Panc1 (cell line): ENCODE results near the gene TRAFD1. TPM values are rescaled to one million over a fixed set of nuclear protein-coding genes. Genes with fewer than 3 reads are reported as not detected.

Experiments used
- ATAC-seq: fragments of 200-7000 bp; cut with Tn5 transposase; 2 replicates; pipeline ENCODE4 v1.9.1; 2020; ENCODE audit warnings: mild to moderate bottlenecking, moderate library complexity
- BruUV-seq: library from RNA; stranded (reverse); fragments of 400-500 nt; replicated peaks from 2 replicates; lab custom pipeline; 2021; lab: Mats Ljungman, UMichigan
- CTCF ChIA-PET: fragments of 300-600 bp; sonication (Branson Sonifier 250); formaldehyde crosslinking; loops from one replicate; lab custom pipeline; 2022; ENCODE audit warnings: antibody characterized with exemption; lab: Charles Lee
- POLR2A ChIA-PET: fragments of 300-600 bp; sonication (Branson Sonifier 250); formaldehyde crosslinking; loops from one replicate; lab custom pipeline; 2022; ENCODE audit warnings: antibody characterized with exemption; lab: Charles Lee
- DNase-seq: peaks from one replicate; pipeline ENCODE4 v3.0.0-alpha.2; 2010; ENCODE audit warnings: low read depth, low spot score
- H3K27ac ChIP-seq: 2 replicates; pipeline ENCODE4 v1.5.1; 2011; ENCODE audit warnings: mild to moderate bottlenecking, low read length, inconsistent platforms
- H3K27me3 ChIP-seq: fragments of 200-500 bp; sonication (Bioruptor generic); 2 replicates; pipeline ENCODE4 v1.6.0; 2014; ENCODE audit warnings: low read length, inconsistent platforms; ENCODE audit not compliant: control insufficient read depth, insufficient read depth
- H3K36me3 ChIP-seq: fragments of 200-500 bp; sonication (Bioruptor generic); 2 replicates; pipeline ENCODE4 v1.5.1; 2014; ENCODE audit warnings: inconsistent platforms, mild to moderate bottlenecking, low read length, moderate library complexity; ENCODE audit not compliant: control insufficient read depth, insufficient read depth
- H3K4me1 ChIP-seq: 2 replicates; pipeline ENCODE4 v1.5.1; 2011; ENCODE audit warnings: inconsistent platforms, mild to moderate bottlenecking, low read length, moderate library complexity; ENCODE audit not compliant: control insufficient read depth, insufficient read depth
- H3K4me3 ChIP-seq, 2 experiments: 2 replicates each; pipeline ENCODE4 v1.5.1; 2011 to 2012; ENCODE audit warnings: low read depth in 2 of 2, low read length in 2 of 2, mild to moderate bottlenecking in 2 of 2, inconsistent platforms in 1 of 2, moderate library complexity in 1 of 2
- H3K9me3 ChIP-seq: fragments of 200-500 bp; sonication (Bioruptor generic); 2 replicates; pipeline ENCODE4 v1.5.1; 2014; ENCODE audit warnings: low read depth, mild to moderate bottlenecking, inconsistent platforms, low read length, moderate library complexity; ENCODE audit not compliant: control insufficient read depth, insufficient read depth
- CTCF ChIP-seq: fragments of 450-650 bp; IDR thresholded peaks from 2 replicates; pipeline ENCODE4 v1.5.1; 2017; ENCODE audit warnings: mild to moderate bottlenecking
- POLR2AphosphoS5 ChIP-seq: IDR thresholded peaks from 2 replicates; pipeline ENCODE4 v1.6.1; 2012; ENCODE audit warnings: mild to moderate bottlenecking, low read depth, low read length, moderate library complexity
- REST ChIP-seq, 2 experiments: IDR thresholded peaks; 2 replicates each; pipeline ENCODE4 v1.6.1; 2011 to 2012; ENCODE audit warnings: low read depth in 2 of 2, control low read depth in 1 of 2, low read length in 1 of 2, mild to moderate bottlenecking in 1 of 2, moderate library complexity in 1 of 2; ENCODE audit not compliant: insufficient read depth in 1 of 2
- SIN3A ChIP-seq: IDR thresholded peaks from 2 replicates; pipeline ENCODE4 v1.6.1; 2012; ENCODE audit warnings: low read depth, mild to moderate bottlenecking, low read length, moderate library complexity, borderline replicate concordance; ENCODE audit not compliant: insufficient read depth
- TCF7L2 ChIP-seq: IDR thresholded peaks from 2 replicates; pipeline ENCODE4 v1.6.1; 2011; ENCODE audit warnings: mild to moderate bottlenecking, low read depth, low read length, inconsistent platforms
- in situ Hi-C: cut with HindIII; loops from 2 replicates; pipeline ENCODE4 v1.10.0; 2016; ENCODE audit warnings: low sequenced_read_pairs, low pct_unique_long_range_greater_than_20kb
- intact Hi-C: fragments of 100-400 bp; cut with micrococcal nuclease; formaldehyde crosslinking; loops from one replicate; pipeline ENCODE4 v1.10.0; 2022; ENCODE audit not compliant: unreplicated experiment
- total RNA-seq: library from RNA; stranded (reverse); gene quantifications from one replicate; pipeline ENCODE4 v1.2.1, GENCODE V29; 2021; ENCODE audit not compliant: unreplicated experiment

The TRAFD1 gene
- total RNA-seq, 1 experiment from 2014 or later = 32.9 TPM

- BruUV-seq = no TSS peak
- ChIA-PET CTCF (no interaction called here), POLR2A (no interaction called here)
- TF ChIP-seq REST (IDR thresholded peaks at IDR 0.05; ENCODE audit: insufficient read depth in 1 of 2, low read depth in 2 of 2, low read length in 1 of 2) = no peak
- TF ChIP-seq TCF7L2 = peak; percentile 27; the same call in 1 of the 2 replicates
- intact Hi-C loops = no loop called here
- H3K4me3 ChIP-seq = peak overlapping the region; percentile 78 to 85
- H3K27ac ChIP-seq = peak overlapping the region; percentile 81
- ATAC-seq (no peak), DNase-seq (no peak)
- H3K9me3 ChIP-seq = no peaks in the 10 kb centered on the region
- H3K36me3 ChIP-seq = peaks cover 1% of the 10 kb centered on the region; the same call in 1 of the 2 replicates
- H3K27me3 ChIP-seq = no peaks in the 10 kb centered on the region
- peaks cover 35% of the 10 kb centered on the region for H3K4me1 ChIP-seq
- in situ Hi-C loops = no loop called here
Observed at GRCh38 chr12:112126000-112126438, 659 bp downstream of the TRAFD1 start.

- no peak overlapping the region for H3K27ac ChIP-seq
- DNase-seq (no peak), ATAC-seq (no peak)
- no peaks in the 10 kb centered on the region for H3K27me3 ChIP-seq
- TF ChIP-seq TCF7L2 = no peak
- TF ChIP-seq SIN3A = no peak
- no peak for TF ChIP-seq POLR2AphosphoS5
- peaks cover 33% of the 10 kb centered on the region for H3K4me1 ChIP-seq
- H3K9me3 ChIP-seq = no peaks in the 10 kb centered on the region
- peaks cover 2% of the 10 kb centered on the region; the same call in 1 of the 2 replicates for H3K36me3 ChIP-seq
- in situ Hi-C loops (no loop called here), intact Hi-C loops (no loop called here)
- POLR2A ChIA-PET = no interaction called here
- BruUV-seq = no TSS peak
- CTCF ChIA-PET = no interaction called here
- H3K4me3 ChIP-seq = peak overlapping the region; percentile 78 to 85; a peak in 2 of 4 replicates
Observed at GRCh38 chr12:112126911-112127310, 1.6 kb downstream of the TRAFD1 start.

- in situ Hi-C loops (no loop called here), intact Hi-C loops (no loop called here)
- TF ChIP-seq TCF7L2 (no peak), POLR2AphosphoS5 (no peak), CTCF (no peak), REST (IDR thresholded peaks at IDR 0.05; ENCODE audit: insufficient read depth in 1 of 2, low read depth in 2 of 2, low read length in 1 of 2) (no peak), SIN3A (no peak)
- no peak overlapping the region for H3K4me3 ChIP-seq
- no peak for DNase-seq
- ChIA-PET CTCF (interaction anchor here (0.7 kb wide), 2 partner anchors 117 to 156 kb away, joined by 3 to 5 read pairs; partner anchors contain the start of genes ERP29 and TMEM116), POLR2A (no interaction called here)
- H3K27me3 ChIP-seq = no peaks in the 10 kb centered on the region
- peak overlapping the region; percentile 69 for H3K27ac ChIP-seq
- no peak for ATAC-seq
- no peaks in the 10 kb centered on the region for H3K9me3 ChIP-seq
- BruUV-seq = no TSS peak
- peaks cover 20% of the 10 kb centered on the region for H3K4me1 ChIP-seq
- peaks cover 5% of the 10 kb centered on the region; the same call in 1 of the 2 replicates for H3K36me3 ChIP-seq
Observed at GRCh38 chr12:112130441-112130998, 5.2 kb downstream of the TRAFD1 start.
